ENCODE results near the gene NHERF2. TPM values are rescaled to one million over a fixed set of nuclear protein-coding genes. Genes with fewer than 3 reads are reported as not detected.

NHERF2 gene
- total RNA-seq, 6 experiments from 2014 or later, result 140 to 177 (median 152) TPM

GRCh38 chr16:1998852-1999801 lies 27.6 kb upstream of the NHERF2 start:
- no peak for TF ChIP-seq CTCF (IDR thresholded peaks at IDR 0.05)
- Mint-ChIP-seq H3K27me3 (ENCODE audit: insufficient read depth) (no peaks in the 10 kb centered on the region), H3K9me3 (no peaks in the 10 kb centered on the region), H3K4me1 (ENCODE audit: low read depth) (peaks cover 14% of the 10 kb centered on the region; the same call in 1 of the 2 replicates), H3K4me3 (no peak overlapping the region), H3K36me3 (ENCODE audit: low read depth) (peaks cover 10% of the 10 kb centered on the region; the same call in 1 of the 2 replicates), H3K27ac (no peak overlapping the region)
- no peak for DNase-seq

GRCh38 chr16:1999866-2000514 lies 26.7 kb upstream of the NHERF2 start:
- Mint-ChIP-seq H3K9me3 (no peaks in the 10 kb centered on the region), H3K27me3 (ENCODE audit: insufficient read depth) (no peaks in the 10 kb centered on the region), H3K4me3 (no peak overlapping the region), H3K4me1 (ENCODE audit: low read depth) (peaks cover 14% of the 10 kb centered on the region; the same call in 1 of the 2 replicates), H3K27ac (no peak overlapping the region), H3K36me3 (ENCODE audit: low read depth) (peaks cover 10% of the 10 kb centered on the region; the same call in 1 of the 2 replicates)
- no peak for DNase-seq
- no peak for TF ChIP-seq CTCF (IDR thresholded peaks at IDR 0.05)

GRCh38 chr16:2001035-2001434 lies 25.7 kb upstream of the NHERF2 start:
- peaks cover 14% of the 10 kb centered on the region; the same call in 1 of the 2 replicates for H3K4me1 Mint-ChIP-seq (ENCODE audit: low read depth)
- no peak overlapping the region for H3K27ac Mint-ChIP-seq
- H3K36me3 Mint-ChIP-seq (ENCODE audit: low read depth), result peaks cover 5% of the 10 kb centered on the region; the same call in 1 of the 2 replicates
- H3K27me3 Mint-ChIP-seq (ENCODE audit: insufficient read depth), result no peaks in the 10 kb centered on the region
- TF ChIP-seq CTCF (IDR thresholded peaks at IDR 0.05), result no peak
- H3K9me3 Mint-ChIP-seq, result no peaks in the 10 kb centered on the region
- DNase-seq, result no peak
- no peak overlapping the region for H3K4me3 Mint-ChIP-seq

- Mint-ChIP-seq H3K27ac (no peak overlapping the region), H3K9me3 (no peaks in the 10 kb centered on the region), H3K36me3 (ENCODE audit: low read depth) (peaks cover 5% of the 10 kb centered on the region; the same call in 1 of the 2 replicates), H3K4me1 (ENCODE audit: low read depth) (peaks cover 14% of the 10 kb centered on the region; the same call in 1 of the 2 replicates), H3K4me3 (no peak overlapping the region), H3K27me3 (ENCODE audit: insufficient read depth) (no peaks in the 10 kb centered on the region)
- DNase-seq, result no peak
- TF ChIP-seq CTCF (IDR thresholded peaks at IDR 0.05), result no peak
Measured at GRCh38 chr16:2001456-2002355, 25.0 kb upstream of the NHERF2 start.

Measured in HFFc6 (cell line).